ENCODE results near the gene YPEL2.
A peak's percentile ranks its signal among the peaks of the same experiment; 100 is the strongest.

The YPEL2 gene

DNA sequence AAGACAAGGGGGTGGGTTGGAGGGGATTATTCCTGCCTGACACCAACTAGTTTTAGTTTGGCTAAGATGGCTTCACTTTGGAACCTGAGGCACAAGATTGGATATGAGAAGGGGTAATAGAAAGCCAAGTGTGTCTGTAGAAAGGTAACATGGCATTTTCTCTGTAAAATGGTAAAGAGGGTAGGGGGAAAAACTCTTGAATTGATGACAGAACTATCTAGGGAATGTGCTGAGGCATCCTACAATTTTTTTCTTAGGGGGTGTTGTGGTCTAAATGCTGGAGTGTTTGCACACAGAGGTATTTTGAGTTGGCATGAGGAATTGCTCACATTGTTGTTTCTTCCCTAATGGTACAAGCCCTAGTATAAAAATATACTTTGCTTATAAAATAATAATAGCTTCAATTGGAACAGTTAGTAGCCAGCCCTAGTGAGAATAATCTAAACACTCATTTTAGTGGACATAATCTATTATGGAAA, 25.8 kb downstream of the YPEL2 start:
- DNase-seq (ENCODE audit: low spot score): no peak

DNA sequence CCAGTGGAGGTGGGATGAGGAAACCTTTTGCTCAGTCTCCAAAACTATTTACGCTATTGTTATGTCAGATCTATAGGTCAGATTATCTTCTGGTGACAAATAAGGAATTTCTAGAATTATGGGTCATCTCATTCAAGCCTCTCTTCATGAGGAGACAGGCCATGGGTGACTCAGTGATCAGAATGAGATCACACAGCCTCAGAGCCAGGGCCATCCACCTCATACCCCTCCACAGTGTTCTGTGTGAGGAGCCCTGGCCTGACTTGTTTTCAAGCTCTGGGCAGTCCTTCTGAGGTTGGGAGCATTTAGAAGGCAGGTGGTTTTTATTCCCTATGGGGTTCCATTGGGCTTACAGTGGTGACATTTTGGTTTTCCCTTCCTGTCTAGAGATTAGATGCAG, 26.5 kb downstream of the YPEL2 start:
- peak; percentile 83 for DNase-seq (ENCODE audit: low spot score)

DNA sequence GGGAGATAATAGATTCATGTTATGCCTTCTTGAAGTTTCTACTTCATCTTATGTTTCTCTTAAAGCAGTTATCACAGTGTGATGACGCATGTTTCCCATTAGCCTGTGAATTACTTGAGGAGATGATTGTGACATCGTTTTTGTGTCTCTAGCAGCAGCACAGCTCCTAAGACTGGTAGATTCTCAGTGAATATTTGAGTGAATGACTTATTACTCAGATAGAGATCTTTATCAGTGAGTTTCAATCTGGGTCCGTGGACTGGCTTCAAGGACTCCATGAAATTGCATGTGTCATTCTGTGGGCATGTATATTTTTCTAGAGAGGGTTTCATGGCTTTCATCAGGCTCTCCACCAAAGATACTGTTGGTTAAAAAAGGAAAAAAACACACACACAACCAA, 29.9 kb downstream of the YPEL2 start:
- DNase-seq (ENCODE audit: low spot score): peak; percentile 55

DNA sequence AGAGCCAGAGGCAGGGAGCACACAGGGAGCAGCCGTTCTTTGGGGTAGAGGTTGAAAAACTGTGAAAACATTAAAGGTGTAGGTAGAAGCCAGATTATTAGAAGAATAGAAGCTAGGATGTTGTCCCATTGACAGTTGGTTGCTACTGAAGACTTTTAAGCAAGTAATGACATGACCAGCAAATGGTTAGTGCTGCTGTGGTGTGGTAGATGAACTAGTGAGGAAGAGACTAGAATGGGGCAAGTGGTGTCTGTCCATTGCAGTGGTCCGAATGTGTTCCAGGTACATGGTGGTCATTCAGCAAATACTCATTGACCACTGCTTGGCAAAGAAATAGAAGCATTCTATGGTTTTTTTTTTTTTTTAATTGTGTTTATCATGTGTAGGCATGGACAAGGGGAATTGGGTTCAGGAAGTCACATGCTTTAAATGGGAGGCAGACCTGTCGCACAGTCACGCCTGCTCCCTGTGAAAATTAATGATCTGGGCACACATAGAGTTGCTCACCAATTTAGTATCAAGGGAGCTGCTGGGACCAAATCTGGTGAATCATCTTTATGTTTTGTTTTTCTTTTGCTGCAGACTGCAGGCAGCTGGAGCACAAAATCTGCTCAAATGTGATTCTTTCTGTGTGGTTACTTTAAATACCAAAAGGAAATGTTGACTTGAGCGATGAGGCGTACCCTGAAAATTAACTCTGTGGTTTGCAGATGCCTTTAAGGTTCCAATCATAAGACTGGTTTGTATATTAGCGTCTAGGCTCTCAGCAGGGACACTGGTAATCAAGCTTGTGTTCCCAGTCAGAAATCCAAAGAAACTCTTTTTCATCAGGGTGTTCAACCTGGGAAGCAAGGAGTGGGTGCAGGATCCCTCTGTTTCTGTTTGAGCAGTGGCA, 30.7 kb downstream of the YPEL2 start:
- peak; percentile 93 for DNase-seq (ENCODE audit: low spot score)

DNA sequence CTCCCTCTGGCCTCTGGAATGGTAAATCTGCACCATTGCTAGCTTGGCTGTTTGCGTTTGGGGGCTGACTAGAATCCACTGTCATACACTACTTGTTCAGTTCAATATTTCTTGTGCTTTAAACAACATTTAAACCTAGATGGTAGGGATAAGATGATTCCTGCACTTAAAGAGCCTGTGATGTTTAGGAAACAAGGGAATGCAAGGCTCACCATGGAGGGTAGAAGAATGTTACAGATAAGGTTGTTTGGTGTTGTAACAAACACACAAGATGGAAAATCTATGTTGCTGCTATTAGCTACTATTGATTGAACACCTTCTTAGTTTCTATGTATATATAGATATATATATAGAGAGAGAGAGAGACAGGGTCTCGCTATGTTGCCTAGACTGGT, 31.4 kb downstream of the YPEL2 start:
- no peak for DNase-seq (ENCODE audit: low spot score)

DNA sequence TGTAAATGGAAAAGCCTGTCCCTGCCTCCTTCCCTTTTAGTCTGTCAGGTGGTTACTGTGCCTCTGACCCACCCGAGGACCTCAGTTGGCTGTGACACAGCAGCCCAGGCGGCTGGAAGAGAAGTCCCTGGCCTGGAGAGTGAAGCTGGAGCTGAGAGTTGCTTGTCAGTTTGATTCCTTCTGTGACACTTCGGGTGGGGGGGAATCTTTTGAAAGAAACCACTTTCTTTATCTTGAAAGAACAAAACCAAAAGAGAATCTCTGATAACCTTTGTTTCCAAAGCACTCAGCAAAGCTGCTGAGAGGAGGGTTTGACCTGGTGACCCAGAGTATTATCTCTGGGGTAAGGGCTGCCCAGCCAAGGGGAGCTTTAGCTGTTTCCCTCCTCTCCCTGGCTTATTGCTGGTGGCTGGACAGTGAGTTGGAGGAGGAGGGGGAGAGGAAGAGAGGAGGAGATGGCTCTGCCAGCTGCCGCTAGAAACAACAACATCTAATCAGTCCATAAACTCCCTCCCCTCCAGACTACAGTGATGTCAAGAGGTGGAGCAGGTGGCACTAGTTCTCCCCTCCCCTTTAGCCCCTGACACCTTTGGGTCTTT, 34.0 kb downstream of the YPEL2 start:
- no peak for DNase-seq (ENCODE audit: low spot score)

DNA sequence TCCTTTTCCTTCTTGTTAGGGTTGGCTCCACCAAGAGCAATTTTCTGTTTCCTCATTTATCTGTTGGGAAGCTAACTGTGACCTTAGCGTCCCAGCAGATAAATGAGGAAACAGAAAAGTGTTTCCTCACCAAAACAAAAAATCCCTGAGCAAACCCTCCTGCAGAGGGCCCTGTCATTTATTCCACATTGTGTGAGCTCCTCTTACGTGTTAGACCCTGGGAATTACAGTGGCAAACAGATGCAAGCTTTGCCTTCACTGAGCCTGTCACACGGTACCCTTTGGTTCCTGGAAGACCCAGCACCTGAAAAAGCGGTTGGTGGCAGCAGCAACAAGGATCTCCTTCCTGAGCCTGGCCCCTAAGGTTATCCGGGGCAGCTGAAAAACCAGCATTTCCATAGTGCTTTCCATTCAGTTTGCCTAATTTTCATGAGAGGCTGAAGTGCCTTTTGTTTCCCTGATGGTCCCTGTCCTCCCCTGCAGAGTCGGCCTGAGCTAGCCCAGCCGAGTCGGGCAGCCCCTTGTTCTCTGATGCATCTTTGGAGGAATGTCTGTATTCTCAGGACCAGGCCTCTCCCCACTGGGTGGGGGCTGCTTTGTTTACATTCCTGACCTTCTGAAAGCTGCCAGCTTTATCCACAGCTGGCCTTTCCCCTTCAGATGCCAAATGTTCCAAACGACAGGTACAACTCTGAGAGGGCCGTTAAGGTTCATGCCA, 34.7 kb downstream of the YPEL2 start:
- DNase-seq (ENCODE audit: low spot score): no peak

DNA sequence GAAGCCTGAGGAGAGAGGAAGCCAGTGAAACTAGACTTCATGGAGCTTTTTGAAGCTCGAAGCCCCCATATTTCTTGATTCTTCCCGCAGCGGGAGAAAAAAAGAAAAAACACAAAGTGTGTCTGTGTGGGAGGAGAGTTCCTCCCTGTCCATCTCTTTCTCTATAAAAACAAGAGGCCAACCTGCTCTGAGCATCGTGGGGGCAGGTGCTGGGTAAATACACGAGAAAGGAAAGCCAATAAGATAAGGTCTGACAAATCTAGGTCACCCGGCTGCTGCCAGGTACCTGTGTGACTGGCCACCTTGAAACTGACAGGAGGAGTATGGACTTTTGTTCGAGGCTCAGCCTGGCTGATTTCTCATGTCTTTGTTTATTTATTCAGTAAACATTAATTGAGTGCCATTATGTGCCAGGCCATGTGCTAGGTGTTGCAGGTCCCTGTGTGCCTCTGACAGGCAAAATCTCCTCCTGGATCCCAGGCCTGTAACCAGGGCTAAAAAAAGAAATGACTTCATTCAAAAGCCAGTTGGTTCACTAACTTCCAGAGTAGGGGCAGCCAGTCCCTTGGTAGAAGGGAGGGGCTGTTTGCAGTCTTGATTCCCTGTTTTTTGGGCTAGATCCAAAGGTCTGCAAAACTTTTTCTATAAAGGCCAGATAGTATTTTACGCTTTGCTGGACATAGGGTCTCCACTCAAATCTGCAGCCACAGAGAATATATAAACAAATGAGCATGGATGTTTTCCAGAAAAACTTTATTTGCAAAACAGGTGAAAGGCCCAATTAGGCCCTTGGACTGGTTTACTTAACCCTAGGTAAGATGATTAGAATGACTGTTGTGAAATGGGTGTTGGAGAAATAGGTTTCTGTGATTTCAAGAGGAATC, 35.6 kb downstream of the YPEL2 start:
- DNase-seq (ENCODE audit: low spot score): peak; percentile 87

DNA sequence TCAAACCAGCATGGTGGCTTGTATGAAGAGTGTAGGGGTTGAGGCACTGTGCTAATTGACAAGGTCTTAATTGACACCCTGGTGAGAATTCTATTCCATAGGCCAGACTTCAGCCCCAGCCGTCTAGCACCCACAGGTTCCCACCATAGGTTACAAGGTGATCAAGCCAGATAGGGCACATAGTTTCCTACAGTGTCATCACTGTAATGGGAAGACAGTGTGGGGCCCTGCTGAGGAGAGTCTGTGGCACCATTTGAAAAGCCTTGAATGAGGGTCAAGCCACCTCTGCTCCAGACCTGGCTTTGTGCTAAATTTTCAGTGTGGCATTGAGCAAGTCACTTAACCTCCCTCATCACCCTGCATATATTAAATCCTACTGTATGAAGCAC, 36.2 kb downstream of the YPEL2 start:
- peak; percentile 60 for DNase-seq (ENCODE audit: low spot score)

DNA sequence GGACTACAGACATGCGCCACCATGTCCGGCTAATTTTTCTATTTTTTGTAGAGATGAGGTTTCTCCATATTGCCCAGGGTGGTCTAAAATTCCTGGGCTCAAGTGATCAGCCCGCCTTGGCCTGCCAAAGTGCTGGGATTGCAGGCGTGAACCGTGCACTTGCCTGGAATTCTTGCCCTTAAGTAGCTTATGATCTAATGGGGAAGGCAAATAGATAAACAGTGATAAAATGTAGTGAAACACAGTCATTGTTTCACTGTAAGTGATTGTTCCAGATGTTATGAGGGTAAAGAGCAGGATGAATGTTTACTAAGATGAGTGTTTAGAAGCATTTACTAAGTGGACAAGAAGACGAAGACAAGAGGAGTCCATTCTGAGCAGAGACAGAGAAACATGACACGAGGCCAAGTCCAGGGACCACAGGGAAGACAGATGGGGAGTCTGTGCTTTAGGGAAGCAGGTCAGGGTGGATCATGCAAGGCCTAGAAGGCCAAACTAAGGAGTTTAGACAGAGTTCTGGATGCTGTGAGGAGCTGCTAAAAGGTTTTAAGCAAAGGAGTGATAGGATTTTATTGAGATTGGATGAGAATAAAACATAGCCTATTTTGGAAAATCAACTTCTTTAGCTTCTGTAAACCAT, 36.9 kb downstream of the YPEL2 start:
- DNase-seq (ENCODE audit: low spot score): no peak

DNA sequence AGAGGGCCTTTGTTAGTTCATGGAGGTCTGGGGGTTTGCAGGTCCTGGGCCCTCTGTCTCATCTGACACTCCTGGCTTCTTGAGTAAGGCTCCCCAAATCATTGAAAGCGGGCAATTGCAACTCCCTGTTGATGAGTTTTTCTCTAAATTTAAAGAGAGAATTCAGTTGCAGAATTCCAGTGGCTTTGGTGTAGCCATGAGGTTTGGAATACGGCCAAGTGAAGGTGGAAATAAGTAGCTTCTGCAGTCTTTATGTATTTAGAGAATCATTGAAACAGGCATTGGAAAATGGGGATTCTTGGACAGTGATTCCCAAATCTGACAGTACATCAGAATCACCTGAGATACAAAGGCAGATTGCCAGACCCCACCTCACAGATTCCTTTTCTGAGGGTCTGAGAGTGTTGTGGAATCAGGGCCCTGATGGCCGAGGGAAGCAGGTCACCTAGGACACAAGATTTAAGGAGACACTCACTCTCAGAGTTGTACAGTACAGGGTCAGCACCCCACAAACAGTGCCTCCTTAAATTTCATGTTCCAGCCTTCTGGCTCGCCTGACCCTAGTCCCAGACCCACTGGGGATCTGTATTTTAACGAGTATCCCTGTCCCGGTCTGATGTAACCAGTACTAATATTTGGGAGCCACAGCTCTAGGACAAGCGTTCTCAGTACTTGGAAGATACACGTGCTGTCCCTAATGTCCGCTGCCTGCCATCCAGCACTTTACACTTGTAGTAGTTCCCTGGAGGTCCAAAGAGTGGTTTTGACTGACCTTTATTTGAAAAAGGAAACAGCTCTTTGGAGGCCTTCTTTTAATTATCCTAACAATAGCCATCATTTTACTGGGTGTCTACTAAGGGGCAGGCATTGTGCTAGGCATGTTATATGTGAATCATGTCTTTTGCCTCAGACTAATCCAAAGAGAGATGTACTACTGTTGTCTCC, 37.8 kb downstream of the YPEL2 start:
- DNase-seq (ENCODE audit: low spot score): peak; percentile 56

DNA sequence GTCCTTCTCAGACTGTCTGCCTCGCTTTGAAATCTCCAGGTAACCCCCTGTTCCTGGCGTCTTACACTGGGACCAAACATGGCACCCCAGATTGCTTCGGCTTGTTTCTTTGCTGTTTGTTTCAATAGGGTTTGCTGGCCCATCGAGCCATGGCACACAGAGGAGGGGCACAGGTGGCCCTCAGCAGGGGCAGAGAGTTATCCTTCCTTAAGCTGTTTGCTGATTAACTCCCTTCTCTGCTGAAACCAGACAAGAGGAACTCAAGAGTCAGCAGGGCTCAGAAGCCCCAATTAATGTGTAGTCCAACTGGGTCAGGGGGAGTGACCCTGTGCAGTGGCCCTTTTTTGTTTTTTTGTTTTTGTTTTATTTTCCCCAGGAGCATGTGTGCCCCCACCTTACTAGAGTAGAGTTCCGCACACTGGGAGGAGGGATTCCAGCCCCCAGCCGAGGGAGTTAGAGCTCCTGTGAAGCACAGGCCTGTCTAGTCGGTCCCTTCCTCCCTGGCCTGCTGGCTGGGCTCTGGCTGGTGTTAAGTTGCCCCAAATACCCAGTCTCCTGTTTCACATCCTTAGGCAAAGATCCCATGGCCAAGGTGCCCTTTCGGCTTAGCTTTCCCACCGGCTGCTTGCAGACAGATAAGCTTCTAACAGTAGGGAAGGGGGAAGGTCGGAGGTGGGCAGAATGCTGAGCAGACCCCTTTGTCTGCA, 39.3 kb downstream of the YPEL2 start:
- no peak for DNase-seq (ENCODE audit: low spot score)

DNA sequence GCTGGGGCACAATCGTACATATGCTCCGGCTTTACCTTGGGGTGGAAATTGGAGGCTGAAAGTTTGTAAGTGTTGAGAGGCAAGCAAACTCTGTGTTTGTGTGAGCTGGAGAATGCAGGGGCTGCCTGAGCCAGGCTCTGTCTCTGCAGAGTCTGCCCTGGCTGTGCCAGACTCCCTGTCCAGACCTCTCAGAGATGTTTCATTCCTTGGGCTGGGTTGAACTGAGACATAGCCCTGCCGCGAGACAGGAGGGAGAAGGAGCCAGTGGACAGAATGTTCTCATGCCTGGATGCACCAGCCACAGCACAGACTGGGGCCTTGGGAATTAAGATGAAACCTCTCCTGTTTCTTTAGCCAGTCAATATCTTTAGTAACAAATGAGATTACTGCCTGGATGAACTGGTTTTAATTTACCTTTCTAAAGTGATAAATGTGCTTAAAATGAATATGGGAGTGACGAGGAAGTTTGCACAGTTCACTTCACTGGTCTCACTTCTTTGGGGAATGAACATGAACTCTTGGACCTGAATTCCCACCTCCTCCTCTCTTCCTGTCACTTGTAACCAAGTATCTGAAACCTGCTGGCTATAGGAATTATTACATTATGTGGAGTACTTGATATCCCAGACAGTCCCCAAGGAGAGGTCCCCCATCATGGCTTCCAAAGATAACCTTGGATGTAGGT, 40.1 kb downstream of the YPEL2 start:
- peak; percentile 54 for DNase-seq (ENCODE audit: low spot score)

DNA sequence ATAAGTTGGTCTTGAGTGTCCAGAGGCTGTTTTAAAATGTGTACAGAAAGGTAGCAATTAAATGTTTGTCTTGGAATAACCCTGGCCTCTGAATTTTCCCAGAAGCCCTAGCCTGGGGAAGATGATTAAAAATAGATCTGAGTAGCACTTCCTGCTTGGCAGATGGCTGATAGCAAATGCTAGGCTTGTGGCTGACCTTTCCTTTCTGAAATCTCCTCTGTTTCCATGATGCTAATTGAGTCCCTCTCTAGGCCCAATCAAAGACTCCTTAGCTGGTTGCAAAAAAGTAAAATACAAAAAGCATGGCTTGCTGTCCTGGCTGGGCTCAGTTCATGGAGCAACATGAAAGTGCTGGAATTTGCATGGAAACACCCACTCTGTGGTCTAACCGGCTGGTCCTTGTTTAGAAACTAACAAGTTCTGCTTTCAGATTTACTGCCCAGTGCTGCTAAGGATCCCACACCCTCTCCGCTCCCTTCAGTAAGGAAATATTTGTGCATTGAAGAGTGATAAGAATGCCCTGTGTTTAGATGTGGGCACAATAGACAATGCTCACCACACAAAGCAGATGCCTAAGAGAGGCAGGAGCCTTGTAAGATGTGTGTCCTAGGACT, 40.8 kb downstream of the YPEL2 start:
- no peak for DNase-seq (ENCODE audit: low spot score)

DNA sequence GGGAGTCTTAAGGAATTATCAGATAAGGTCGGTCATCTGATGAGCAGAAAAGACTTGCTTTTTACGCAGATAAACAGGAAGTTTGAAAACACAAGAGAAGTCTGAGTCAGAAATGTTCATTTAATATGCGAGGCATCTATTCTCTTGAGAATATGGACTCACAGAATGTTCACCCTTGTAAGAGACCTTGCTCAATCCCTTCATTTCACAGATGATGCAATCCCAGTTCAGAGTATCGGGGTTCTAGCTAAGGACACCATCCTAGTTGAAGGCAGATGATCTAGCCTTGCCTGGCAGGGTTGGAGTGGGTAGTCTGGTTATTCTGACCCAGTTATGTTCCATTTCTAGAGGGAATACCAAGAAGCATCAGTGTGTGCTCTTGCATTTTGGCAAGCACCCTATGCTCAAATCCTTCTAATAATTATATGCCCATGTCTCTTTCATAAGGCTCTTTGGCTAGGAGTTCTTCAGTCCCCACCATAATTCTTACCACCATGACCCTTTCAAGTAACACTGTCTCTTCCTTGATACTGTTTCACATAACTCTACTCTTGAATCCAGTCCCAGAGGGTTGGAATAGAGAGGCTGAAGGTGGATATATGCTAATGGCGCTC, 42.5 kb downstream of the YPEL2 start:
- DNase-seq (ENCODE audit: low spot score): no peak

DNA sequence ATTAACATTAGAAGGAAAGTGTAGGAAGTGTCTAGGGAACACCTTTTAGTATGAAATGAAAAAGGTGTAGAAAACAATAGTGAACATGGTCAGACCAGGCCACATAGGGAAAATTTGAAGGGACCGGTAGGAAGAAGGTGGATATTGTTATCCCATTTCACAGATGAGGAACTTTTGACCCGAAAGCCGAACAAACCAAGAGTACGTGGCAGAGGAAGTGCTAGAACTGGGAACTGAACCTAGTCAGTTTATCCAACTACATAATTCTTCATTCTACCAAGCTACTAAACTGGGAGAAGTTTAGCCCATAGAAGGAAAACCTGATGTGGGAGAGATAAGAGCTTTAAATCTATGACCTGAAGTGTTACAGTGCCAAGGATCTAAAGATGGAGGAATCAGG, 43.2 kb downstream of the YPEL2 start:
- no peak for DNase-seq (ENCODE audit: low spot score)

DNA sequence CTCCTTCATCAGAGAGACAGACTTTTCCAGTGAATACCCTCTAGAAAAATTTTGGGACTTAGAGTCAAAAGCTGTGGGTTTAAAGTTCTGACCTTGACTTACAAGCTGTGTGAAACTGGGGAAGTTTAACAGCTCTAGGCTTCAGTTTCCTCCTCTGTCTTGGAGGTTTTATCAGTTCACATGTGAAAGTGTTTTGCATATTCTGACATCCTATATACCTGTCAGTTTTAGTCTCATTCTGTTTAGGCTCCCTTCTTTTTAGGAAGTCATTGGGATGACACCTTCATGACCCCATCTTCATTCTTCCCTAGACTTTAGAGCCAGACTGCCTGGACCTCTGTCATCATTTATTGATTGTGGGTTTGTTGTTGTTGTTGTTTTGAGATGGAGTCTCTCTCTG, 44.4 kb downstream of the YPEL2 start:
- DNase-seq (ENCODE audit: low spot score): no peak

DNA sequence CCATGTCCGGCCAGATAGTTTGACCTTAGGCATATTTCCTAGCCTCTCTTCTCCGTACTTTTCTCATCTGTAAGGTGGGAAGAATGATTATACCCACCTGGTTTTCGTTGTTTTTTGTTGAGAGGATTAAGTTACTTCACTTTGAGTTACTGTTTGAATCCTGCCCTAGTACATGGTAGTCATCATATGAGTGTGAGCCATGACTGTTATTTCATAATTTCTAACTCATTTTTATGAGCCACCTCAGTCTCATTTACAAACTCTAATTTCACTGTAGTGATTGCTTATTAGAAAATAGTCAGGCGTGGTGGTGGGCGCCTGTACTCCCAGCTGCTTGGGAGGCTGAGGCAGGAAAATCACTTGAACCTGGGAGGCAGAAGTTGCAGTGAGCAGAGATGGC, 45.1 kb downstream of the YPEL2 start:
- DNase-seq (ENCODE audit: low spot score): no peak

Measured in kidney tubule cell (primary cell).